Large intestine (tissue), 12 donors: Measurements from ENCODE around the gene RPP25L. TPM values are rescaled to one million over a fixed set of nuclear protein-coding genes. Genes with fewer than 3 reads are reported as not detected.

Experiments used
- DNase-seq, 2 donors: peaks; one replicate each; pipeline versions ENCODE4 v3.0.0 to v3.0.0-alpha.2; 2013
- H3K27ac ChIP-seq: one replicate; pipeline ENCODE4 v1.5.1; 2013; ENCODE audit warnings: low read length
- H3K27me3 ChIP-seq: 2 replicates; pipeline ENCODE4 v1.6.1; 2013; ENCODE audit warnings: low read length; ENCODE audit not compliant: control insufficient read depth, insufficient read depth
- H3K36me3 ChIP-seq: 2 replicates; pipeline ENCODE4 v1.6.1; 2013; ENCODE audit warnings: low read length; ENCODE audit not compliant: control insufficient read depth, insufficient read depth
- H3K4me1 ChIP-seq: one replicate; pipeline ENCODE4 v1.6.1; 2013; ENCODE audit warnings: low read length; ENCODE audit not compliant: control insufficient read depth, insufficient read depth
- H3K4me3 ChIP-seq: one replicate; pipeline ENCODE4 v1.5.1; 2013; ENCODE audit warnings: low read length
- H3K9me3 ChIP-seq: one replicate; pipeline ENCODE4 v1.6.1; 2013; ENCODE audit warnings: mild to moderate bottlenecking, low read depth, low read length, moderate library complexity; ENCODE audit not compliant: control insufficient read depth
- WGBS: methylation state at CpG from one replicate; pipeline ENCODE4 v1.1.5; 2013; ENCODE audit warnings: low lambda C conversion rate; ENCODE audit not compliant: insufficient coverage; 5-methylcytosine and 5-hydroxymethylcytosine counted together
- long read RNA-seq, 11 donors: transcript quantifications; one replicate each; lab custom pipeline, GENCODE V29; 2026
- polyA plus RNA-seq: library from polyadenylated mRNA; unstranded; fragments of 120-200 nt; gene quantifications from one replicate; pipeline ENCODE4 v1.2.1, GENCODE V29; 2013

The RPP25L gene, protein sequence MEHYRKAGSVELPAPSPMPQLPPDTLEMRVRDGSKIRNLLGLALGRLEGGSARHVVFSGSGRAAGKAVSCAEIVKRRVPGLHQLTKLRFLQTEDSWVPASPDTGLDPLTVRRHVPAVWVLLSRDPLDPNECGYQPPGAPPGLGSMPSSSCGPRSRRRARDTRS
- 34.8 TPM for polyA plus RNA-seq
- long read RNA-seq, donor 1, transcript RPP25L-202 (2 exons, 888 nt): major isoform, 15 of 25 reads
- long read RNA-seq, donor 1, transcript RPP25L-201 (2 exons, 1,092 nt): minor isoform, 5 of 25 reads
- long read RNA-seq, donor 1, partial matches to known transcripts: 5 of 25 reads
- long read RNA-seq, donor 1, other reads (novel, unspliced or antisense): 0 of 25 reads
- long read RNA-seq, donor 2, transcript RPP25L-202 (2 exons, 888 nt): major isoform, 40 of 71 reads
- long read RNA-seq, donor 2, transcript RPP25L-201 (2 exons, 1,092 nt): minor isoform, 8 of 71 reads
- long read RNA-seq, donor 2, partial matches to known transcripts: 23 of 71 reads
- long read RNA-seq, donor 2, other reads (novel, unspliced or antisense): 0 of 71 reads
- long read RNA-seq, donor 3: 0 reads
- long read RNA-seq, donor 4, partial matches to known transcripts: 0 of 1 reads
- long read RNA-seq, donor 4, other reads (novel, unspliced or antisense): 0 of 1 reads
- long read RNA-seq, donor 5, transcript RPP25L-202 (2 exons, 888 nt): major isoform, 14 of 15 reads
- long read RNA-seq, donor 5, partial matches to known transcripts: 0 of 15 reads
- long read RNA-seq, donor 5, other reads (novel, unspliced or antisense): 0 of 15 reads
- long read RNA-seq, donor 6, transcript RPP25L-202 (2 exons, 888 nt): major isoform, 21 of 23 reads
- long read RNA-seq, donor 6, partial matches to known transcripts: 0 of 23 reads
- long read RNA-seq, donor 6, other reads (novel, unspliced or antisense): 0 of 23 reads
- long read RNA-seq, donor 7, transcript RPP25L-202 (2 exons, 888 nt): major isoform, 8 of 9 reads
- long read RNA-seq, donor 7, partial matches to known transcripts: 0 of 9 reads
- long read RNA-seq, donor 7, other reads (novel, unspliced or antisense): 0 of 9 reads
- long read RNA-seq, donor 8, transcript RPP25L-202 (2 exons, 888 nt): major isoform, 25 of 26 reads
- long read RNA-seq, donor 8, partial matches to known transcripts: 0 of 26 reads
- long read RNA-seq, donor 8, other reads (novel, unspliced or antisense): 0 of 26 reads
- long read RNA-seq, donor 9, transcript RPP25L-202 (2 exons, 888 nt): major isoform, 27 of 64 reads
- long read RNA-seq, donor 9, partial matches to known transcripts: 34 of 64 reads
- long read RNA-seq, donor 9, other reads (novel, unspliced or antisense): 0 of 64 reads
- long read RNA-seq, donor 10, transcript RPP25L-202 (2 exons, 888 nt): major isoform, 33 of 75 reads
- long read RNA-seq, donor 10, partial matches to known transcripts: 38 of 75 reads
- long read RNA-seq, donor 10, other reads (novel, unspliced or antisense): 0 of 75 reads
- long read RNA-seq, donor 11, transcript RPP25L-202 (2 exons, 888 nt): major isoform, 27 of 46 reads
- long read RNA-seq, donor 11, partial matches to known transcripts: 15 of 46 reads
- long read RNA-seq, donor 11, other reads (novel, unspliced or antisense): 0 of 46 reads

DNA sequence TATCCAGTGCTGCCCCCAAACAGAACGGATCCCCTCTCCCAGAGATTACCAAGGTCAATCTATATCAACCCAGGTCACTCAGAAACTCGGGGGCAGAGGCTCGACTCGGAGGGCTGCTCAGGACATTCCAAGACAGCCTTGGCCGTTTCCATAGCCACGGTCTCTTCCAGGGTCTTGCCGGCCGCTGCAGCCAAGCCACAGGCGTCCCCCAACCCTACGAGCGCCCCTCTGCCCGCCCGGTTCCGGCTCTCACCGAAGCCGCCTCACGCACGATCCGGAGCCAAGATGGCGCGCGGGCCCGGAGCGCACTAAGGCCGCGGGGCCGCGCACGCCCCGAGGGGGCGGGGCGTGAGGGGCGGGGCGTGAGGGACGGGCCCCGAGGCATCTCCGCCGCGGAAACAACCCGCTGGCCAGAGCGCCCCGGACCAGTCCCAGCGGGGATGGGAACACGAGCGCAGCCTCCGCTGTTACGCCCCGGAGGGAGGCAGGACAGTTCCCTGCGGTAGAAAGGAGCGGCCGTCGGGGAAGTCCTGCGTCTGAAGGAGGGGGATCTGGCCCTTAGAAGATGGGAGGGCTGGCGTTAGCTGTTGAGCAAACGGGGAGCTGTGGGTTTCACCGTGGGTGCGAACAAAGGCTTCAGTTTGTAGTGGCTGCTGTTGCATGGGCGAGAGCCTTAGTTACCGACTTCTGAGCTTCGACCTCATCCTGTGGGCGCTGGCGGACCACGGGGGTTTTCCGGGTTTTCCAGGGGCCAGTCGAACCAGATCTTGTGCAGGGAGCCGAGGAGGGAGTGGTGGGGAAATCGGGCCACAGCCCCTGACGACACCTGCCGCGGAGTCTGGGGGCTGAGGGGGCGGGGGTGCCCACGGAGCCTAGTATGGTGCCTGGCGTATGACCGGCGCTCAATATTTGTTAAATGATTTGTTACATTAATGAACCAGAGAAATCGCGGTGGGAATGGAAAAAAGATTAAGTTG, at the start of gene RPP25L:
Gene RPP25L (minus strand): TSS at position 287 of the 977 bp plus-strand sequence. CDS start 801 bp downstream, outside the sequence.
- peaks cover 23% of the 10 kb centered on the region for H3K4me1 ChIP-seq
- no peaks in the 10 kb centered on the region for H3K27me3 ChIP-seq
- DNase-seq: peak; percentile 80 to 90
- H3K4me3 ChIP-seq: peak within 1 kb of the TSS; percentile 97
- H3K27ac ChIP-seq: peak within 1 kb of the TSS; percentile 84
- no CpG with 5 or more reads among the region's 77 CpGs for WGBS
- no peaks in the 10 kb centered on the region for H3K9me3 ChIP-seq
- peaks cover 30% of the 10 kb centered on the region for H3K36me3 ChIP-seq

DNA sequence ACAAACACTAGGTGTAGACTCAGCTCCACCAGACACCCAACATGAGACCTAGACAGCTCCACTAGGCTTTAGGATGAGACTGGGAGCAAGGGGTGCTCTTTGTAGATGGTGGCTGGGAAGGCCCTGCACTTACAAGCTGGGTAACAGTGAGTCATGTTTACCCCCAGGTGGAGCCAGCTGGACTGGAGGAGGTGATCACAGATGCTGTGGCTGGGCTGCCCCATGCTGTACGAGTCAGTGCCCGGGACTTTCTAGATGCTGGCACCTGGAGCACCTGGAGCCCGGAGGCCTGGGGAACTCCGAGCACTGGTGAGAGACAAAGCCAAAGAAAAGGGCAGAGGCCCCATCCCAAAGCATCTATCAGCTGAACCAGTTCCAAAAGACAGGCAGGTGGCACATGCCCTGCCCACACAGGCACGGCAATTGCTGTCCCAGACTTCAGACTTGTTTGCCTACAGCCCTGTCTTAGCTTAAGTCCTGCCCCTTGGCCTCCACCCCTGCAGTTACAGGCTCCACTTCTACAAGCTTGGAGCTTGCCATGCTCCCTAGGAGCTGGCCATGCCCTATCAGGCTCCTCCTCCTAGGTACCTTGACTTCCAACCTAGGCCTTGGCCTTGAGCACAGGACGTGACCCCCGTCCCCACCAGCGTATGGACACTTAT, 47.8 kb upstream of the RPP25L start:
- Histone ChIP-seq H3K9me3 (no peaks in the 10 kb centered on the region), H3K4me1 (peaks cover 4% of the 10 kb centered on the region), H3K27ac (no peak overlapping the region), H3K4me3 (no peak overlapping the region), H3K36me3 (peaks cover 35% of the 10 kb centered on the region), H3K27me3 (no peaks in the 10 kb centered on the region)
- DNase-seq: no peak
- WGBS: no CpG with 5 or more reads among the region's 8 CpGs

DNA sequence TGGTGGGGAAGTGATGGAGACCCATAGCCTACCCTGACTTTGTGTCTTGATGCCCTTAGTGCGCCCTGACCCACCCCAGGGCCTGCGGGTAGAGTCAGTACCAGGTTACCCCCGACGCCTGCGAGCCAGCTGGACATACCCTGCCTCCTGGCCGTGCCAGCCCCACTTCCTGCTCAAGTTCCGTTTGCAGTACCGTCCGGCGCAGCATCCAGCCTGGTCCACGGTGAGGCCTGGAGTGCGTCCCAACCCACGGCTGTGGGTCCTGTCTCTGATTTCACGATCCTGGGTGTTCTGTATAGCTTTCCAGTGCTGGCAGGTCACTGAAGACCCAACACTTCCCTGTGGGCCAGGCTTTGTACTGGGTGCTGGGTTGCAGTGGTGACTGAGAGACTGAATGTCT, 46.6 kb upstream of the RPP25L start:
- no CpG with 5 or more reads among the region's 14 CpGs for WGBS
- DNase-seq: no peak

DNA sequence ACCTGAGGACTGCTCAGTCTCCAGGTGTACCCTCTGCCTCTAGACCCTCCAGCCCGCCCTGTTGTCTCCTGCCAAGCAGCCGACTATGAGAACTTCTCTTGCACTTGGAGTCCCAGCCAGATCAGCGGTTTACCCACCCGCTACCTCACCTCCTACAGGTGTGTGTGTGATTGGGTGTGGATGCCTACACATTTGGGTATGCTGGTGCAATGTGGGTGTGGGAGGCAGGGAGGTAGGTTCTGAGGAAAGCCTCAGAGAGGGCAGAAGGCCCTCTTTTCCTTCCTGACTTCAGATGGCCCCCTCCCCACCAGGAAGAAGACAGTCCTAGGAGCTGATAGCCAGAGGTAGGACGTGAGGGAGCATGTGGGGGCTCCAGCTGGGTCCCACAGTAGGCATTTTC, 45.1 kb upstream of the RPP25L start:
- WGBS: no CpG with 5 or more reads among the region's 5 CpGs
- H3K27me3 ChIP-seq: no peaks in the 10 kb centered on the region
- peaks cover 25% of the 10 kb centered on the region for H3K4me1 ChIP-seq
- DNase-seq: no peak
- peaks cover 25% of the 10 kb centered on the region for H3K36me3 ChIP-seq
- H3K4me3 ChIP-seq: no peak overlapping the region
- H3K9me3 ChIP-seq: no peaks in the 10 kb centered on the region
- no peak overlapping the region for H3K27ac ChIP-seq

More for the DNA sequence above, 46.6 kb upstream of the RPP25L start:
- no peak overlapping the region for H3K4me3 ChIP-seq
- no peak overlapping the region for H3K27ac ChIP-seq
- no peaks in the 10 kb centered on the region for H3K27me3 ChIP-seq
- no peaks in the 10 kb centered on the region for H3K9me3 ChIP-seq
- H3K4me1 ChIP-seq: peaks cover 12% of the 10 kb centered on the region
- peaks cover 35% of the 10 kb centered on the region for H3K36me3 ChIP-seq

DNA sequence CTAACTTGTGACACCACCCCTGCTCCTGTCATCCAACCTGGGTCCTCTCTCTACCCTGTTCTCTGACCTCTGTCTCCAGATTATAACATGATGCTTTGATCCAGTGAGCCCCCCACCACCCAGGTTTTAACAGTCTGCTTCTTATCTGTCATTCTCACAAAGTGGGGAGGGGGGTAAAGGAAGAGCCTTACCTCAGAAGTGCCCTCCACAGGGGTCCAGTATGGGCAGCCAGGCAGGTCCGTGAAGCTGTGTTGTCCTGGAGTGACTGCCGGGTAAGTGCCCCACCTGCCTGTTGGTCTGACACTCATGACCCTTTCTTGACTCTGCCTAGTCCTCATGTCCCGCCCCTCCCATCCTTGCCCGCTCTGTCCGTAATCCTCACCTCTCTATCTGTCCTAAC, 43.5 kb upstream of the RPP25L start:
- Histone ChIP-seq H3K4me3 (no peak overlapping the region), H3K36me3 (peaks cover 15% of the 10 kb centered on the region), H3K9me3 (no peaks in the 10 kb centered on the region), H3K4me1 (peaks cover 36% of the 10 kb centered on the region), H3K27me3 (no peaks in the 10 kb centered on the region), H3K27ac (no peak overlapping the region)
- WGBS: no CpG with 5 or more reads among the region's 5 CpGs
- DNase-seq: no peak

DNA sequence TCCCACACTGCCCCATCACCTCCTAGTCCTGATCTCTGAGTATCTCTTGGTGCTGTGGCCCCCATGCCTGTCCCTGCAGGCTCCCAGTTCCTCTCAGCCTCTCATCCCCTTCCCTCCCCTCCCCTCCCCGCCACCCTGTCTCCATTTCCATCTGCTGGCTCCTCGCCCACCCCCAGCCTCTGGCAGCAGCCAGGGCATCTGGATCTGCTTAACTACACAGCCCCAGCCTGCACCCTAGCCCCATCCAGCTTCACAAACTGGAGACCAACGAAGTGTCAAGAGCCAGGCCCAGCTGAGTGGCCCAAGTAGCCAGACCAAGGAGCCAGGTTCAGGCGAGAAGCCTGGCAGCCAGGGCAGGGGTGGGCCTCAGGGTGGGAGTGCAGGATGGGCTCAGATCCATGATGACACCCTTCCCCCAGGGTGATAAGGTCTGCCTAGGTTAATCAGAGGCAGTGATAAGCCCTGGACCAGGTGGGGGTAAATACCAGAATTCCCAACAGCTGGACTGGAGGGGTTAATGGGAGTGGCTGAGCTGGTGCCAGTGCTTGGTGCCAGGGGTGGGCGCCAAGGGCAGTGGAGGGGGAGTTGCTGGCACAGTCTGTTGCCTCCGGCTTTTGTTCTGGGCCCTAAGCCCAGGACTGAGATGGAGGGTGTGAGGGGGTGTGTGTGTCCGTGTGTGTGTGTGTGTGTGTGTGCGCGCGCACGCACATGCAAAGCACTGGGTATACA, 42.6 kb upstream of the RPP25L start:
- Histone ChIP-seq H3K27me3 (no peaks in the 10 kb centered on the region), H3K4me3 (no peak overlapping the region), H3K9me3 (no peaks in the 10 kb centered on the region), H3K4me1 (peaks cover 36% of the 10 kb centered on the region), H3K27ac (peak overlapping the region; percentile 53), H3K36me3 (peaks cover 15% of the 10 kb centered on the region)
- WGBS: no CpG with 5 or more reads among the region's 11 CpGs
- DNase-seq: peak in 1 of 2 donors; percentile 34

DNA sequence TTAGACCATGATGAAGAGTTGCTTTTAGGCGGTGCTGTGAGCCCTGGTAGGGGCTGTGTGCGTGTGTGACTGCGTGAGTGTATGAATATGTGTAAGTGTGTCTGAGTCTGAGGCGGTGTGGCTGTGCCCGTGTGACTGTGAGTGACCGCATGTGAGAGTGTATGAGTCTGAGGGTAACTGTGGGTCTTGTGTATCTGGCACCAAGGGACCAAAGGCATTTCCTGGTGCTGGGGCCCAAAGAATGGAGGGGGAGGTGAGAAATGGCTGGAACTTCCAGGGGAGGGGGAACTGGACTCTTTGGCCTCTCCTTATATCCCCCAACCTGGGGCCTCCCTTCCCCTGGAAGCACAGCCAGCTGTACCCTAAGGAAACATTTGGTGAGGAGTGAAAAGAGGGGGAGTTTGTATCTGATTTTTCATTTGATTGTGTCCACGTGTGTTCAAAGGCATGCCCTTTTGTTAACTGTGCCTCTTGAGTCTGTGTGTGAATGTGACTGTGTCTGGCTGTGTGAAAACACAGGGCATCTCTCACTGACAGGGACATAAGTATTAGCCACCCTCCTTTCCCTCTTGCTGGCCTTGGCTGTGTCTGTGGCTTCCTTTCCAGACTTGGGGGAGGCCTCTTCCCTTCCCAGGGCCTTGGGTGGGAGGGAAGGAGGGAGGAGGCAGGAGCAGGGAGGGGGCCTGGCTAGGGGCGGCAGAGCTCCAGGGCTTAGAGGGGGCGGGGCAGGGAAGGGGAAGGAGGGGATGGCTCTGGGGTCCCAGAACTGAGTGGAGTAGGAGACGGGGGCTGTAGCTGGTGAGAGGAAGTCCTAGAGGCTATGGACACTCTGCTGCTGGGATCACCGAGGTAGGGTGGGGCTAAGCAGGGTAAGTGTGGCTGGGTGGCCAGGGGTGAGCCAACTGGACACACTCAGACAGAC, 41.5 kb upstream of the RPP25L start:
- Histone ChIP-seq H3K27me3 (no peaks in the 10 kb centered on the region), H3K4me1 (peaks cover 40% of the 10 kb centered on the region), H3K36me3 (peaks cover 26% of the 10 kb centered on the region), H3K27ac (peak overlapping the region; percentile 75), H3K9me3 (no peaks in the 10 kb centered on the region), H3K4me3 (no peak overlapping the region)
- WGBS: no CpG with 5 or more reads among the region's 11 CpGs
- DNase-seq: peak in 1 of 2 donors; percentile 43
